HepG2 (cell line): ENCODE results near the gene ZNF79. TPM values are rescaled to one million over a fixed set of nuclear protein-coding genes. Genes with fewer than 3 reads are reported as not detected.
A peak's percentile ranks its signal among the peaks of the same experiment; 100 is the strongest.

ENCODE experiments used
- MAZ ChIP-seq, 2 experiments: sonication (generic) in 1 of 2; formaldehyde crosslinking in 1 of 2; IDR thresholded peaks; 2 replicates each; pipeline versions ENCODE4 v1.5.0 to v1.6.1; 2012 to 2020; ENCODE audit warnings: low read depth in 2 of 2, mild to moderate bottlenecking in 2 of 2, borderline replicate concordance in 1 of 2, improper control_type of control experiment in 1 of 2, low read length in 1 of 2, missing genetic modification reagents in 1 of 2, moderate library complexity in 1 of 2
- MYC ChIP-seq: sonication (generic); formaldehyde crosslinking; IDR thresholded peaks from 2 replicates; pipeline ENCODE4 v1.9.0; 2021; ENCODE audit warnings: missing genetic modification reagents, borderline replicate concordance
- NRL ChIP-seq: sonication (generic); formaldehyde crosslinking; IDR thresholded peaks from 2 replicates; pipeline ENCODE4 v1.5.0; 2020; ENCODE audit warnings: missing genetic modification reagents, mild to moderate bottlenecking, moderate library complexity, borderline replicate concordance
- PHF8 ChIP-seq: sonication (generic); formaldehyde crosslinking; IDR thresholded peaks from 2 replicates; pipeline ENCODE4 v1.5.0; 2020; ENCODE audit warnings: missing genetic modification reagents
- SNAI1 ChIP-seq: sonication (generic); formaldehyde crosslinking; IDR thresholded peaks from 2 replicates; pipeline ENCODE4 v1.5.0; 2020; ENCODE audit warnings: mild to moderate bottlenecking, missing genetic modification reagents, borderline replicate concordance
- SNAPC4 ChIP-seq: sonication (generic); formaldehyde crosslinking; IDR thresholded peaks from 2 replicates; pipeline ENCODE4 v1.4.0; 2020; ENCODE audit warnings: mild to moderate bottlenecking, missing genetic modification reagents
- ZNF160 ChIP-seq: sonication (generic); formaldehyde crosslinking; IDR thresholded peaks from 2 replicates; pipeline ENCODE4 v1.8.0; 2022; ENCODE audit warnings: mild to moderate bottlenecking, inconsistent platforms, missing genetic modification reagents
- ZNF232 ChIP-seq: sonication (generic); formaldehyde crosslinking; IDR thresholded peaks from 2 replicates; pipeline ENCODE4 v1.4.0; 2020; ENCODE audit warnings: missing genetic modification reagents, borderline replicate concordance
- ZNF275 ChIP-seq: sonication (generic); formaldehyde crosslinking; IDR thresholded peaks from 2 replicates; pipeline ENCODE4 v1.8.0; 2022; ENCODE audit warnings: missing genetic modification reagents, mild to moderate bottlenecking, inconsistent platforms, borderline replicate concordance
- ZNF329 ChIP-seq: sonication (generic); formaldehyde crosslinking; IDR thresholded peaks from 2 replicates; pipeline ENCODE4 v1.9.0; 2021; ENCODE audit warnings: low read depth, mild to moderate bottlenecking, missing genetic modification reagents
- ZNF350 ChIP-seq: sonication (generic); formaldehyde crosslinking; IDR thresholded peaks from 2 replicates; pipeline ENCODE4 v1.4.0; 2020; ENCODE audit warnings: mild to moderate bottlenecking, low read depth, missing genetic modification reagents, borderline replicate concordance
- ZNF567 ChIP-seq: sonication (generic); formaldehyde crosslinking; IDR thresholded peaks from 2 replicates; pipeline ENCODE4 v1.8.1; 2023; ENCODE audit warnings: mild to moderate bottlenecking, missing genetic modification reagents, borderline replicate concordance
- ZNF605 ChIP-seq: sonication (generic); formaldehyde crosslinking; IDR thresholded peaks from 2 replicates; pipeline ENCODE4 v1.8.0; 2022; ENCODE audit warnings: mild to moderate bottlenecking, missing genetic modification reagents
- ZNF687 ChIP-seq: sonication (generic); formaldehyde crosslinking; IDR thresholded peaks from 2 replicates; pipeline ENCODE4 v1.5.1; 2020; ENCODE audit warnings: mild to moderate bottlenecking, missing genetic modification reagents, moderate library complexity
- ZNF782 ChIP-seq: sonication (generic); formaldehyde crosslinking; IDR thresholded peaks from 2 replicates; pipeline ENCODE4 v1.4.0; 2020; ENCODE audit warnings: missing genetic modification reagents, mild to moderate bottlenecking, borderline replicate concordance
- polyA plus RNA-seq, 8 experiments: library from polyadenylated mRNA; depleted of rRNA in 3 of 8; stranded (reverse) in 7 of 8; unstranded in 1 of 8; fragments of >200 nt; fragmentation: Illumina TruSeq in 4 of 8; extraction: Trizol in 4 of 8; gene quantifications; 2 replicates each; pipeline versions ENCODE4 v1.2.1 to v1.2.3, GENCODE V29; 2011 to 2016; ENCODE audit warnings: low read depth in 4 of 8, missing spikeins in 1 of 8, mixed read lengths in 1 of 8; ENCODE audit not compliant: insufficient read depth in 1 of 8
- total RNA-seq, 5 experiments: library from RNA; depleted of rRNA; stranded (reverse); fragments of >200 nt; fragmentation: Illumina TruSeq; extraction: Trizol; gene quantifications; 2 replicates each; pipeline ENCODE4 v1.2.3, GENCODE V29; 2016; ENCODE audit warnings: low read depth in 1 of 5

The ZNF79 gene
- total and polyA plus RNA-seq, 2 of the 13 experiments (the other 11 are each of a cell fraction or from before 2014, with no cell fraction given): 3.7 to 8.1 TPM

GRCh38 chr9:127396253-127396807, 27.9 kb upstream of the ZNF79 start (continued):
- peak; percentile 54; the same call in 1 of the 2 replicates for TF ChIP-seq ZNF275
- TF ChIP-seq ZNF160: 0 out of 2 replicates have a peak, but pooled peaks have one; percentile 60
- peak; percentile 77; the same call in 1 of the 2 replicates for TF ChIP-seq MYC (CRISPR knock-in tag)
- TF ChIP-seq SNAI1 (CRISPR knock-in tag): peak; percentile 93; the same call in 1 of the 2 replicates
- TF ChIP-seq ZNF567 (CRISPR knock-in tag): 0 out of 2 replicates have a peak, but pooled peaks have one; percentile 43
- TF ChIP-seq PHF8: peak; percentile 52; the same call in 1 of the 2 replicates
- TF ChIP-seq SNAPC4 (CRISPR knock-in tag): peak; percentile 67; the same call in 1 of the 2 replicates
- TF ChIP-seq ZNF350: peak; percentile 49; the same call in 1 of the 2 replicates
- no peak for TF ChIP-seq MAZ (IDR thresholded peaks at IDR 0.05; ENCODE audit: borderline replicate concordance, low read depth, low read length)
- TF ChIP-seq MAZ (CRISPR knock-in tag; IDR thresholded peaks at IDR 0.05; ENCODE audit: low read depth): 0 out of 2 replicates have a peak, but pooled peaks have one; percentile 5
- peak; percentile 19 for TF ChIP-seq ZNF605 (CRISPR knock-in tag)
- TF ChIP-seq ZNF782 (CRISPR knock-in tag): no peak
- peak; percentile 41; the same call in 1 of the 2 replicates for TF ChIP-seq NRL (CRISPR knock-in tag)
- 0 out of 2 replicates have a peak, but pooled peaks have one; percentile 51 for TF ChIP-seq ZNF232 (CRISPR knock-in tag)
- peak; percentile 78 for TF ChIP-seq ZNF687 (CRISPR knock-in tag)
- TF ChIP-seq ZNF329 (CRISPR knock-in tag): 0 out of 2 replicates have a peak, but pooled peaks have one; percentile 51
